Kidney epithelial cell (primary cell): ENCODE measurements around the gene ALOX15B. TPM values are rescaled to one million over a fixed set of nuclear protein-coding genes. Genes with fewer than 3 reads are reported as not detected.

ENCODE experiments used
- DNase-seq: peaks from one replicate; pipeline ENCODE4 v3.0.0-alpha.2; 2010; ENCODE audit warnings: low read depth
- H3K27me3 ChIP-seq: 2 replicates; pipeline ENCODE4 v1.6.0; 2011; ENCODE audit warnings: low read length; ENCODE audit not compliant: control insufficient read depth, insufficient read depth
- H3K36me3 ChIP-seq: 2 replicates; pipeline ENCODE4 v1.5.1; 2011; ENCODE audit warnings: low read length; ENCODE audit not compliant: control insufficient read depth, insufficient read depth
- H3K4me3 ChIP-seq: 2 replicates; pipeline ENCODE4 v1.5.1; 2011; ENCODE audit warnings: low read depth, mild to moderate bottlenecking, control low read depth, low read length
- CTCF ChIP-seq: IDR thresholded peaks from 2 replicates; pipeline ENCODE4 v1.5.1; 2011; ENCODE audit warnings: mild to moderate bottlenecking, moderate library complexity, low read length, control low read depth, inconsistent platforms; ENCODE audit not compliant: insufficient read depth, poor library complexity, severe bottlenecking
- total RNA-seq: library from RNA; depleted of rRNA; stranded (reverse); fragments of >200 nt; gene quantifications from 2 replicates; pipeline ENCODE4 v1.2.3, GENCODE V29; 2015

ALOX15B gene
- total RNA-seq, 1 donor from 2014 or later, result 0.29 TPM

- H3K36me3 ChIP-seq, result no peaks in the 10 kb centered on the region
- no peak overlapping the region for H3K4me3 ChIP-seq
- DNase-seq, result no peak
- H3K27me3 ChIP-seq, result peaks cover 26% of the 10 kb centered on the region
- no peak for TF ChIP-seq CTCF
These were observed 6.3 kb downstream of the ALOX15B start for GRCh38 chr17:8044819-8045810.

- Histone ChIP-seq H3K27me3 (peaks cover 21% of the 10 kb centered on the region), H3K4me3 (no peak overlapping the region), H3K36me3 (no peaks in the 10 kb centered on the region)
- no peak for TF ChIP-seq CTCF
- no peak for DNase-seq
These were observed 7.6 kb downstream of the ALOX15B start for GRCh38 chr17:8046306-8046928.

GRCh38 chr17:8046929-8047768 lies 8.3 kb downstream of the ALOX15B start:
- no peak for DNase-seq
- no peak overlapping the region for H3K4me3 ChIP-seq
- no peaks in the 10 kb centered on the region for H3K36me3 ChIP-seq
- no peak for TF ChIP-seq CTCF
- H3K27me3 ChIP-seq, result peaks cover 21% of the 10 kb centered on the region

- DNase-seq, result no peak
- H3K4me3 ChIP-seq, result no peak overlapping the region
- no peak for TF ChIP-seq CTCF
- H3K27me3 ChIP-seq, result peaks cover 21% of the 10 kb centered on the region
- H3K36me3 ChIP-seq, result no peaks in the 10 kb centered on the region
These were observed 8.9 kb downstream of the ALOX15B start for GRCh38 chr17:8047769-8048110.

- TF ChIP-seq CTCF, result no peak
- Histone ChIP-seq H3K4me3 (no peak overlapping the region), H3K36me3 (no peaks in the 10 kb centered on the region), H3K27me3 (peaks cover 21% of the 10 kb centered on the region)
- no peak for DNase-seq
These were observed 9.4 kb downstream of the ALOX15B start for GRCh38 chr17:8048236-8048635.
